Measurements from ENCODE around the gene IGSF5. TPM values are rescaled to one million over a fixed set of nuclear protein-coding genes. Genes with fewer than 3 reads are reported as not detected.
"Not testable (repeated sequence)": the region's sequence is repeated elsewhere in the genome, so short reads cannot be mapped to it uniquely, and the experiment has no call there.

Gene IGSF5
- total RNA-seq, 1 experiment from 2014 or later = 0.13 TPM

DNA sequence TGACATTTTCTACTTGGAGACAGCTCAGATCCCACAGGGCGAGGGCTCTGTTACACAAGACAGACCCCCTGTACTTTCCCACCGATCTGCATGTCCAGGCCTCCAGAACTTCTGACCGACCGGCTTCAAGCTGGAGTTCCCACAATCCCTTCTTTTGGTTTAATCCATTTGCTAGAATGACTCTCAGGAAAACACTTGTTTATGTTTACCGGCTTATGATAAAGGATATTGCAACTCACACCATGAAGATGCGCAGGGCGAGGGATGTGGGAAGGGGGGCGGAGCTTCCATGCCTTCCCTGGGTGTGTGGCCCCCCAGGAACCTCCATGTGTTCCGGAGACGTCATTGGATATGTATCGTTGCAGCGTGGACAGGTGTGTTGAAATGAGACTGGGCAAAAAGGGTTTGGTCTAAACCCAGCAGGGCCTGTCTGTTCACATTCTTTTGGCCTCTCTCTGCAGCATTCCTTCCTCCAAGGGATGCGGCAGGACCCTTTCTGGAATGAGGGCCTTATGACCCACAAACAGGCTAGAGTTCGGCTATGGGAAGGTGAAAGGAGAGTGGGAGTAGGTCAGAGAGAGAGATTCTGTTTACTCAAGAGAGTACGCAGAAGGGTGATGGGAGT lies 7.5 kb upstream of the IGSF5 start:
- no peak for DNase-seq (ENCODE audit: low read depth)

- DNase-seq (ENCODE audit: low read depth) = no peak
These were observed 6.4 kb upstream of the IGSF5 start for GRCh38 chr21:39738566-39738965.

DNA sequence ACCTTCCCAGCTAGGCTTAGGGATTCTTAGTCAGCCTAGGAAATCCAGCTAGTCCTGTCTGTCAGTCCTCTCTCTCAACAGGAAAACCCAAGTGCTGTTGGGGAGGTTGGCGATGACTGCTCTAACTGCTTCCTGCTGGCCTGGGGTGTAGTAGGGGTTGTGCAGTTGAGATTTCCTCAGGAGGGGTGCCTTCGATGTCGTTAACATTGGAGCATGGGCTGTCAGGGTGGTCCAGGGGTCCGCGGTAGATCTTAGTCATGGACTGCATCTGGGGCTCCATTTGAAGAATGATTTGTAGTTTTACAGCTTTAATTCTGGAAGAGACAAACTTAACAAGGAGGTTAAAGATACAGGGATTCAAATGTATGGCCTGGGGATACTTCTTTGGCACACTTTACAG lies 5.5 kb upstream of the IGSF5 start:
- not testable (repeated sequence) for DNase-seq (ENCODE audit: low read depth)

DNA sequence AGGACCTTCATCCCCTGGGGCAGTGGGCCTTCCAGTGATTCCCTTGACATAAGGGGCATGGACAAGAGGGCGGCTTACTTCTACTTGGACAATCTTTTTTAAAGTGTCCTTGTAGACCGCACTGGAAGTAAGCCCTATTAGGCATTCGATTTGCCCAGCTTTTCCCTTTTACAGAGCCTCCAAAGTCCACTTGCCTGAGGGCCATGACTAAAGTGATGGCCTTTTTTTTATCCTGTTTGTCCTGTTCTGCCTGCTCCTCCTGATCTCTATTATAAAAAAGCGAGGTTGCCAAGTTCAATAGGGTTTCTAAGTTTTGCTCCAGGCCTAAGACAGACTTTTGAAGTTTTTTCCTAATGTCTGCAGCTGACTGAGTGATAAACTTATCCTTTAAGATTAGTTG lies 2.4 kb upstream of the IGSF5 start:
- not testable (repeated sequence) for DNase-seq (ENCODE audit: low read depth)

GRCh38 chr21:39745332-39745731 lies 349 bp downstream of the IGSF5 start:
- DNase-seq (ENCODE audit: low read depth) = not testable (repeated sequence)

GRCh38 chr21:39750670-39751069 lies 5.7 kb downstream of the IGSF5 start:
- no peak for DNase-seq (ENCODE audit: low read depth)

GRCh38 chr21:39754811-39755210 lies 9.8 kb downstream of the IGSF5 start:
- no peak for DNase-seq (ENCODE audit: low read depth)

DNA sequence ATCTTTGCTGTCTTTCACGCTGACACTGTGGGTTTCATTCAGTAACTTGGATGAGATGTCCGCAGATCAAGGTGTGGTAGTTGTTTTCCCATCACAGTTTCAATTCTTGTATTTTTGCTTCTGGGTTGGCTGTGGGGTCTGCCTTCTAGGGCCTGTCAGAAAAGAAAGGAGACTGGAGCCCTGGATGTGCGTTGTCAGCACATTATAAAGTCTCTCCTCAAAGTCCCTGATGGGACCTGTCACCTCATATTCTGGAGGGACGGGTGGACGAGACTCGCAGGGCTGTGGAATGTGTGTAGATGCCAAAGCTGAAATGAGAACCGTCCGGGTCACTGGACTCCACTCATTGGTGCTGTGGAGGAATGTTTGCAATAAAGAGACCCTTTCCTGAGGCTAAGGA lies 11.3 kb downstream of the IGSF5 start:
- DNase-seq (ENCODE audit: low read depth) = no peak

- no peak for DNase-seq (ENCODE audit: low read depth)
These were observed 18.4 kb downstream of the IGSF5 start for GRCh38 chr21:39763272-39763970.

- DNase-seq (ENCODE audit: low read depth) = no peak
These were observed 29.2 kb downstream of the IGSF5 start for GRCh38 chr21:39774227-39774626.

DNA sequence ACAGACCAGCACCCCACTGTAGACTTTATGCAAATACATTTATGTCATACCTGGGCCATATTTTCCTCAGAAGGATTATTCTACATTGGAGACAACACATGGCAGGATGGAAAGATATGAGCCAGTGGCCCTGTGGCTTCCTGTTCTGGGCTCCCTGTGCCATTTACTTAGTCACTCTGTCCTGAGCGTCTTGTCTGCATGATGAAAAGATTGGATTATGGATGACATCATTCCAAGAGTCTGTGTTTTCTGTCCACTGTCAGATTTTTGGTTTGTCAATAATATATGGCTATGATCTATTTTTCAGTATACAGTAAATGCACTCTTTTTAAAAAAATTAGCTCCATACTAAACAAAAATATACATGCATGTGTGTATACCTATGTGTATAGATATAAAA lies 30.8 kb downstream of the IGSF5 start:
- no peak for DNase-seq (ENCODE audit: low read depth)

GRCh38 chr21:39776589-39776988 lies 31.6 kb downstream of the IGSF5 start:
- no peak for DNase-seq (ENCODE audit: low read depth)

DNA sequence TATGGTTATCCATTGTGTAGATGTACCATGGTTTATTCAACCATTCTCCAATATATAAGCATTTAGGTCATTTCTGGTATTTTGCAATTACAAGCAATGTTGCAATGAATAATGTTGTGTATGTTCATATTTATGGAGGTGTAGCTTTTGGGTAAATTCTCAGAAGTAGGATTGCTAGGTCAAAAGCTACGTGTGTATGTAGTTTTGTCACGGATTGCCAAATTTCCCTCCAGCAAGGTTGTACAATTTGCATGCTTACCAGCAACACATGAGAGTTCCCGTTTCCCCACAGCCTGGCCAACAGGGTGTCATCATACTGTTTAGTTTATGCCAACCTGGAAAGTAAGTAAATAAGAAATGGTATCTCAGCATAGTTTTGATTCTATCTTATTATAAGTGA lies 36.3 kb downstream of the IGSF5 start:
- no peak for DNase-seq (ENCODE audit: low read depth)

- peak; percentile 84 for DNase-seq (ENCODE audit: low read depth)
These were observed 43.4 kb downstream of the IGSF5 start for GRCh38 chr21:39788383-39788782.

GRCh38 chr21:39796466-39796865 lies 51.5 kb downstream of the IGSF5 start:
- no peak for DNase-seq (ENCODE audit: low read depth)

- DNase-seq (ENCODE audit: low read depth) = no peak
These were observed 54.2 kb downstream of the IGSF5 start for GRCh38 chr21:39799178-39799577.

DNA sequence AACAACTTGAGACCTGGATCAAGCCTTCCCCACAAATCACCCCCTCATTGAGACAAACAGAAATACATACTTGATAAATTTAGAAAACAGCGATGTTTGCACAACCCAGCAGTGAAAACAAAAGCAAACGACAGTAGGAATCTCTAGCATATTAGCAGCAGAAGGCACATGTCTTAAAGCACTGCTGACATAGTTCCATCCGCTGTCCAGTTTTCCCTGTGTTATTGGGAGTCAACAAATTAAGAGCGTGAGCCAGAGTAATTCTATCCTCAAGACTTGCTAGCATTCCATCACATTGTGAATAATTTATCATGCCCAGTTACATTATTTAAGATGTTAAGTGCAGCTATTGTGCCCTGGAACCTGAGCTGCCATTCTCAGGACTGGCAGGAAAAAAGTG lies 55.3 kb downstream of the IGSF5 start:
- no peak for DNase-seq (ENCODE audit: low read depth)

- no peak for DNase-seq (ENCODE audit: low read depth)
These were observed 57.2 kb downstream of the IGSF5 start for GRCh38 chr21:39802217-39802616.

GRCh38 chr21:39803393-39803792 lies 58.4 kb downstream of the IGSF5 start:
- no peak for DNase-seq (ENCODE audit: low read depth)

- no peak for DNase-seq (ENCODE audit: low read depth)
These were observed 59.3 kb downstream of the IGSF5 start for GRCh38 chr21:39804240-39804639.

- no peak for DNase-seq (ENCODE audit: low read depth)
These were observed 61.0 kb downstream of the IGSF5 start for GRCh38 chr21:39805983-39806382.

DNA sequence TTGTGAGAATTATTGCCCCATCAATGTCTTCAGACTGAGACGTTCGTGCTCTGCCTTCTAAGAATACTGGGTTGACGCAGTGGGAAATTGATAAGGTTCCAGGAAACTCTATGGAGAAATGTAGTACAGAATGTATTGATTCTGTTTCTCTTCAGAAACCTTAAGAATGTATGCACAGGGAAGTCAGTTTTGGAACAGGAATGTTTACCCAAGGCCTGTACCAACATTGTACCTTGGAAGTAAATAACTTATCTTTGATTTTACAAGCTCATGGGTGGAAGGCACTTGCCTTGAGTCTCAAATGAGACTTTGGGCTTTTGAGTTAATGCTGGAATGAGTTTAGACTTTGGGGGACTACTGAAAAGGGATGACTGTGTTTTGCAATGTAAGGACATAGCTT lies 62.8 kb downstream of the IGSF5 start:
- no peak for DNase-seq (ENCODE audit: low read depth)

GRCh38 chr21:39809936-39810335 lies 65.0 kb downstream of the IGSF5 start:
- no peak for DNase-seq (ENCODE audit: low read depth)

Data from HT1080 (cell line).